GM21381 (cell line): ENCODE data around the gene SLIT2.

ENCODE experiments used
- ATAC-seq: cut with Tn5 transposase; IDR thresholded peaks from one replicate; pipeline ENCODE4 v1.9.1; 2021; ENCODE audit warnings: mild to moderate bottlenecking, moderate library complexity; ENCODE audit not compliant: unreplicated experiment

SLIT2 gene

GRCh38 chr4:20251796-20252655, at the start of gene SLIT2:
SLIT2 (plus strand) TSS chr4:20251905; CDS start chr4:20253816, 1,911 bp downstream.
- peak; percentile 48 for ATAC-seq

- ATAC-seq = no peak
Measured at GRCh38 chr4:20203508-20203907, 48.2 kb upstream of the SLIT2 start.

GRCh38 chr4:20217521-20217920, 34.2 kb upstream of the SLIT2 start:
- ATAC-seq = no peak

GRCh38 chr4:20217951-20218350, 33.8 kb upstream of the SLIT2 start:
- no peak for ATAC-seq

GRCh38 chr4:20219521-20219920, 32.2 kb upstream of the SLIT2 start:
- ATAC-seq = no peak

- ATAC-seq = no peak
Measured at GRCh38 chr4:20237894-20238537, 13.7 kb upstream of the SLIT2 start.

GRCh38 chr4:20248155-20248558, 3.5 kb upstream of the SLIT2 start:
- ATAC-seq = no peak

- no peak for ATAC-seq
Measured at GRCh38 chr4:20249333-20249732, 2.4 kb upstream of the SLIT2 start.

GRCh38 chr4:20251031-20251795, 492 bp upstream of the SLIT2 start:
- ATAC-seq = peak; percentile 9

- no peak for ATAC-seq
Measured at GRCh38 chr4:20252656-20253282, 1.1 kb downstream of the SLIT2 start.

- no peak for ATAC-seq
Measured at GRCh38 chr4:20253283-20253734, 1.6 kb downstream of the SLIT2 start.

GRCh38 chr4:20253735-20254409, 2.2 kb downstream of the SLIT2 start:
- no peak for ATAC-seq

- ATAC-seq = no peak
Measured at GRCh38 chr4:20254511-20255250, 3.0 kb downstream of the SLIT2 start.

- ATAC-seq = no peak
Measured at GRCh38 chr4:20255251-20255586, 3.5 kb downstream of the SLIT2 start.

GRCh38 chr4:20255823-20256222, 4.1 kb downstream of the SLIT2 start:
- no peak for ATAC-seq

GRCh38 chr4:20256381-20256881, 4.7 kb downstream of the SLIT2 start:
- ATAC-seq = no peak

GRCh38 chr4:20259707-20260106, 8.0 kb downstream of the SLIT2 start:
- ATAC-seq = no peak

- ATAC-seq = no peak
Measured at GRCh38 chr4:20260821-20261220, 9.1 kb downstream of the SLIT2 start.

GRCh38 chr4:20262221-20262620, 10.5 kb downstream of the SLIT2 start:
- no peak for ATAC-seq

GRCh38 chr4:20264688-20265087, 13.0 kb downstream of the SLIT2 start:
- no peak for ATAC-seq
